ENCODE results near the gene ACTR3.

GRCh38 chr2:113986762-113987290 lies 96.9 kb downstream of the ACTR3 start:
- TF ChIP-seq EZH2 (IDR thresholded peaks at IDR 0.05; ENCODE audit: borderline replicate concordance, insufficient read depth, low read depth, low read length, poor library complexity, severe bottlenecking) (no peak), CTCF (IDR thresholded peaks at IDR 0.05) (no peak)
